HG03159 (cell line): ENCODE measurements around the gene VAC14.

Source experiments
- ATAC-seq: cut with Tn5 transposase; IDR thresholded peaks from one replicate; pipeline ENCODE4 v1.9.1; 2021; ENCODE audit warnings: mild to moderate bottlenecking, moderate library complexity; ENCODE audit not compliant: unreplicated experiment

Gene VAC14

DNA sequence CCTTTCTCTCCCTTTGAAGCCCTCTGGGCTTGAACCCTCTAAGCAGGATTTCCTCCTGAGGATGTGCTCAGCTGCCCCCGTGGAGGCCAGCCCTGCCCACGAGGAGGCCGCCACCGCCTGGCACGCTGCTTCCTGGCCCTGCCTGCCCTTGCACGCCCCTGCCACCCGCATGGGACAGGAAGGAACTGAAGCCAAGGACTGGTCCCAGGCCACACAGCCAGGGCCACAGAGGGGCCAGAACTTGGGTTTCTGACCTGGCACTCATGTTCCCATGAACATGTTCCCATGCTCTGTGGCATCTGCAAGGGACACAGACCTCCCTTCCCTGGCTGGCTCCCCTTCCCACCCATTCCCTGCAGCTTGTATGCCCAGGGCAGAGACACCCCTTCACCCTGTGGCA is 91.0 kb downstream of the VAC14 start:
- no peak for ATAC-seq

DNA sequence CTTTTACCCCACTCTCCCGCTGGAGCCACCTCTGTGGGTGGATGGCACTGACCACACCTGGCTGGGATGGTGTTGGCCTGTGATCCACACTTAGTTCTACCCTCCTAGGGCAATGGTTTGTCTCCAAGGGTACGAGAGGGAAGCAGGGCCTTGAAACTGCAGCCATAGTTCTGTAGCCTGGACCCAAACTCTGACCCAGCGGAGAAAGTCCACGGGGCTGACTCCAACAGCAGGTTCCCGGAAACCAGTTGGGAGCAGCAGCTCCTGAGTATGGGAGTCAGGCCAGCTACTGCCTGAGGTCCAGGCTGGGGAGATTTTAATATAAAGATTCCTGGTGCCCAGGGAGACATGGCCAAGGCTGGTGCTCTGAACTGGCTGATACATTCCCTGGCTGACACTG is 91.5 kb downstream of the VAC14 start:
- no peak for ATAC-seq

DNA sequence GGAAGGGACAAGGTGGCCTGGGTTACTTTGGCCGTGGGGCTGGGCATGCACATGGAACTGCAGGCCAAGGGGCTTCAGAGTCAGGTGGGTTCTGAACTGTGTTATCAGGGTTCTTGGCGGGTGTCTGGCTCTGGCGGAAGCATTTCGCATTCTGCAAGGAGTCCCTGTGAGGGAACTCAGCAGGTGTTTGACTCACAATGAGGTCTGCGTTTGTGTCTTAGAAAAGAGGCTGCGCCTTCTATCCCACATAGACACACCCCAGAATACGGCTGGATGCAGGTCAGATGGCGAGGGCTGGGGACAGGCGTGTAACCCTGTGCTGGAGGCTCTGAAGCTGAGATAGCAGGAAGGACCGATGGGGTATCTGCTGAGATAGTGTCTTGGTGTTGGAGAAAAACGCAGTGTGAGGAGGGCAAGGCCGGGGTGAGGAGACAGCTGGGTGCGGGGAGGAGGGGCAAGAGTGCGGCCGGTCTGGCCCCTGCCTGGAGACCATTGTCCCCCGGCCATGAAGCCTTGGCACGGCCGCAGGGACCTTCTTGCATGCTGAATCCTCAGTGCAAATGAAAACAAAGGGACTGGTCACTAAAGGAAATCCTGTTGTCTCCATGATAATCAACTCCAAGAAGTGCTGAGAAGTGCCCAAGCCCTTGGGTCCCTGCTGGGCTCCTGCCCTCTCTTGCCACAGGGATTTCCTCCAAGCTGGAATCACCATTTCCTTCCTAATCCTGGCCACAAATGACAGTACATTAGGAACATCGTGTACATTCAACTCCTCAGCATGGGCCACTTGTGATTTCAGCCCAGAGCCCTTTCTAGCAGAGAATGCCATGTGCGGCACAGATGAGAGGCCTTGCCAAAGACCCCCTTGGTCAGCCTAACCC is 92.4 kb downstream of the VAC14 start:
- ATAC-seq = no peak

DNA sequence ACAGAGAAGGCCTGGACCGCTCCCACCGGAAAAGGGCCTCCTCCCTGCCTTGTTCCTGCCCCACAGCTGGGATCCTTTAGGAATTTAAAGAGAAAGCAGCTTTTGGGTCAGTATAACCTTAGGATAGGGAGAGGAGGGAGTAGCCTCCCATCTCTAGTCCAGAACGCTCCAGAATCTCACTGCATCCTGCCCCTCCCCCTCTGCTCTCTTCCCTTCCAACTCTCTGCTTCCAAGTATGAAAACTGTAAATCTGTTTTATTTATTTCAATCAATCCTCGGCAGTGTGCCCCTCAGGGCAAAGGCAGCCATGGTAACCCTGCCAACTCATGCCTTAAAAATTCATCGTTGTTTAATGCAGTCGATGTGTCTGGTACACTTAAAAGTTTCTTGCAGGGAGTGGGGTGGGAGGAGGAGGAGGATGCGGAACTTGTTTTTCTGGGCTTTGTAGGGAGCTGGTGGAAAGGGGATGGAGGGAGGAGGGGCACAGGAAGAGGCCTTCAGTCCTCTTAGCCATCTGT is 94.0 kb downstream of the VAC14 start:
- ATAC-seq = no peak

DNA sequence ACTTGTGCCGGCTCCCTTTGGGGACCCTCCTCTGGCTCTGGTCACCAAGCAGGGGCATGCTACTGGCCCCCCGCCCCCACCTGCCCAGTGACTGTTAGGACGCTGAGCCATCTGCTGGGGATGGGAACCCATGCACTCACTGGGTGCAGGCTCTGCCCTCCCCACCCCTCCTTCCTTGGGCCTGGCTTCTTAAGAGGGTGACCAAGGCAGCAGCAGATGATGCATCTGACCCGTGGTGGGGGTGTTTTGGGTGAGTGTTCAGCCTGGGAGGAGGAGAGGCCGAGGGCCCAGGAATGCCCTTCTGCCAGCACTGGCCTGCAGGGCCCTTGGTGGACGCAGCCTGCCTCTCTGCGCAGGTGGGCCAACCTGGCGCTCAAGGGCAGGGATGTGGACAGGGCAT is 95.9 kb downstream of the VAC14 start:
- ATAC-seq = no peak

- ATAC-seq = no peak
Observed at GRCh38 chr16:70704586-70704985, 96.4 kb downstream of the VAC14 start.

DNA sequence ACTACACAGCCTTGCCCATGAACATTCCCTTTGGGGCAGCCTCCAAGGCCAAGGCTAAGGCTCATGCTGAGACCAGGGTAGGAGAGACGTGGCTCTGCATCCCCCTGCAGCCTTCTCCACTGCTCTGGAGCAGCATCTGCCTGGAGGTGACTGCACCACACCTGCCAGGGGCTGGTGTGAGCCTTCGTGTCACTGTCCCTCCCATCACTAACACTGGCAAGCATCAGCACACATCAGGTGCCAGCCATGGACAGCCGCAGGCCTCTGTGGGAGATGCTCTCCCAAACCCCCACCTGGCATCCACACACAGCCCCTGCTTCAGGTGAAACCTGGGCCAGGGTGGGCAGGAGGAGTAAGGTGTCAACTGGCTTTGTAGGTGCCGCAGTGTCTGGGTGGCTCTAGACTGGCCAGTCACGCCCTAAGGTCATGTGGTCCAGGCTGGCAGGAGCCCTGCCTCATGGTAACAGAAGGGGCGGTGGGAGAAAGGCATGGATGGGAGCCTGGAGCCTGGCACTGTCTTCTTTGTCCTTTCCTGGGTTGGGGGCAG is 97.0 kb downstream of the VAC14 start:
- no peak for ATAC-seq

DNA sequence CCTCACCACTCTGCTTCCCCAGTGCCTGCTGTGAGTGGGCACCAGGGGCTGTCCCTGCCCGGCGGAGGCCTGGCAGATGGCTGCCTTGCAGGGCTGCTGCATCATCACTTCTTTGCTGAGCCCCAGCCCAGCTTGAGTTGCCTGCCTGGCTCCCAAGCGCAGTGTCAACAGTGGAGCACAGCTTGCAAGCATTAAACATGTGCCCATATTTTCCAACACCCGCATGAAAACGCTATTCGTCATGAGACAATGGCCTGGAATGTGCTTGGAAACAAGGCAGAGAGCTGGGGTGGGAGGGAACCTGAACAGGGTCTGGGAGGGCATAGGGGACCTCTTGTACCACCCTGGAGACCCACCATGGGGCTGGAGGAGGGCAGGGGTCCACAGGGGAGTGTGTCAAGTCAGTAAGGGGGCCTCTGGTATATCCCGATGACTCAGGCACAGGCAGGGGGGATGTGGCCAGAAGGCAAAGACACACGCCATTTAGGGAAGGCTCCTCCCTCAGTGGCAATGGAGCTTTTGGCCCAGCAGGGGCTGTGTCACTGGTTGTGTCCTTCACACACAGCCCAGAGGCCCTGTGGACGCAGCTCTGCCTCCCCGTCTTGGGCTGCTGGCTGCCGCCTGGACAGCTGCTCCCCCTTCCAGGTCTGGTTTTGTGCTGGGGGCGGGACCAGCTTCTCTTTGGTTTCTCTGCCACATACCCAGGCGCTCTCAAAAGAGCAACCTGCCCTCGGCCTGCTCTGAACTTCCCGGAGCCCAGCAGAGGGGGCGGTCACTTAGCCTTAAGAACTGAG is 97.7 kb downstream of the VAC14 start:
- ATAC-seq = no peak

DNA sequence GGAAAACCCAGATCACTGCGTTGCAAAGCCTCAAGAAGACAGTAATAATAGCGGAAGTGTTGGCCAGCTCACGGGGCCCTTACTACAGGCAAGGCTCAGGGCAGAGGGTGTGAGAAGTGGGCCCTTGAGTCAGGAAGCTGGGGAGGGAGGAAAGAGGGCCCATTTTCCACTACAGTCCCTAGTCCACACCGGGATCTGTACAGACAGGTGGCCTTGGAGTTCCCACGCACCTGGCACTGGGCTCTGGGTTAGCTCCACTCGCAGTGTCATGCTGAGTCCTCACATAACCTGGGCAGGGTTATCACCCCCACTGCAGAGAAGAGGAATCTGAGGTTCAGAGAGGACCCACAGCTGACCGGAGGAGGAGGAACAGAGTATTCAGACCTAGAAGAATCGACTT is 98.3 kb downstream of the VAC14 start:
- ATAC-seq = no peak

GRCh38 chr16:70701998-70702397 is 99.0 kb downstream of the VAC14 start:
- ATAC-seq = no peak

DNA sequence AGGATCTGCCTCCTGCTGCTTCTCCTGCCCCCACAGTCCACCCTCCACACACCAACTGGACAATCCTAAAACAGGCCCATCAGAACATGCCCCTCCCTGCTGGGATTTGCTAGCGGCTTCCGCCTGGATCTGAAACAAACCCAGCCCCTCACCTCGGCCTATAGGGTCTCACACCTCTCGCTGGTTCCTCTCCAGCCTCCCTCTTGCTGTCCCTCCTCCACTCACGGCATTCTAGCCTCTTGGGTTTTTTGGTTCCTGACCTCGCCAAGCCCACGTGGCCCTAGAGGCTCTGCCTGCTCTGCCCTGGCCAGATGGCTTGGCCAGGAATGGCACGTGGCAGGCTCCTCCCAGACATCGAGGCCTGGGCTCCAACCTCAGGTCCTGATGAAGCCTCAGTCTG is 99.4 kb downstream of the VAC14 start:
- no peak for ATAC-seq

- no peak for ATAC-seq
Observed at GRCh38 chr16:70701036-70701435, 99.9 kb downstream of the VAC14 start.

- ATAC-seq = no peak
Observed at GRCh38 chr16:70700101-70701020, 100.6 kb downstream of the VAC14 start.

GRCh38 chr16:70699696-70700095 is 101.3 kb downstream of the VAC14 start:
- ATAC-seq = no peak

DNA sequence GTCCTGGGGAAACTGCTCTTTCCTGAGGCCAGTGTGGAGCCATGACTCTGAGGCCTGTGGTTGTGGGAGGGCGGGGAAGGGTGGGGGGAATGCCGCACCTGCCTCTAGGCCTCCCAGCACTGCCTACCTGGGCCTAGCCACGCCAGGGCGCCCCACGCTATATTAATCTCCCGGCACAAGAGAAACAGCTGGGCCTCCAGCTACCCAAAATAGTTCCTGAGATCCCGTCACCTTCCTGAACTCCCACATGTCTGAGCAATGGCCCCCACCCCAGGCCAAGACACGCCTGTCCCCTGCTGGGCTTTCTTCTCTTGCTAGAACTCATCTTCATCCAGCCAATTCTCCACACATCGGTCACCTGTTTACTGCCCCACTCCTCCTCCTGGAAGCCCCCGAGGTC is 102.1 kb downstream of the VAC14 start:
- no peak for ATAC-seq

DNA sequence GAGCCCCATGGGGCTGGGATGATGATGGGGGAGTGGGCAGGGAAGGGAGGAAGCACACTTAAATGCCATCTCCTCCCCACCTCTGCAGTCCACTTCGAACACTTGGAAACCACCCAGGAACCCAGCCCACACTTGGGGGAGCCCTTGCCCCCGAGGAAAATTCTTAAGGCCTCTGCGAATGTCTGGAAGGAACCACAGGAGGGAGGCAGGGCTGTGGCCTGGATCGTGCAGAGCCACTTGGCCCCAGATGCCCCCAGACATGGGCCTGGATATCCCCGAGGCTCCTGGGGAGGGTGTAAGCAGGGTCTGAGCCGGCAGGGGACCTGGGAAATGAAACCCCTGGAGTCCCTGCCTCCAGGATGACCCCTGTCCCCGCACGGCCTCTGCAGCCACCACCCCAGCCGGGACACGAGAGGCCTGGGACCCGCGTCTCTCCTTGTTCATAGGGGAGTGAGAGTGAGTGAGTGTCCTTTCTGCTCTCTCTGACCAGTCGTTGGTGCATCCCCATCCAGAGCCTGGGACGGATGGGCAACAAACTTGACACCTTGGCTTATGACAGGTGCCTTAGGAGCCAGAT is 103.3 kb downstream of the VAC14 start:
- ATAC-seq = no peak

DNA sequence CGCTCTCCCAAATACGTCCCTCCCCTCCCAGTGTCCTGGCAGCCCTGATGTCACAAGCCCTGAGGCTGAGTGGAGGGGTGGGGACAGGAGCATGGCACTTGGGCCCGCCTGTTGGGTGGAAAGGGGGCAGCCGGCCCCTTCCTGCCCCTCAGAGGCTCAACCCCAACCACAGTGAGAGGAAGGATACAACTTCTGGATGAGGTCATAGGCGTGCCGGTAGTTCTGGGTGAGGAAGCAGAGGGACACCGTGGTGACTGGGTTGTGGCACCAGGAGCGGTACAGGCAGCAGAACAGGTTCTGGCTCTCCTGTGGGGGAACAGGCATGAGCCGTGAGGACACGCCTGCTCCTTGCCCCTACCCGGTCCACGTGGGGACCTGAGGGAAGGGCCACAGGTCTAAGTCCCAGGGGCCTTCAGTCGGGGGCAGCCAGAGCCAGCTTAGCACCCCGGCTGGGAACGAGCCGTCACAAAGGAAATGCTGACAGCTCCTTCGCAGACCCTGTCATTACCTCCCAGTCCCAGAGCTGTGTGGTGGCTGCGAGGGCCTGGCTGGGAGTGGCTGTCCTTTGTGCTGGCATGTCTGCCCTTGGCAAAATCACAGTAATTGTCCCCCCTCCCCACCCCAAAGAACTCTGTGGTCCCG is 103.9 kb downstream of the VAC14 start:
- ATAC-seq = no peak

DNA sequence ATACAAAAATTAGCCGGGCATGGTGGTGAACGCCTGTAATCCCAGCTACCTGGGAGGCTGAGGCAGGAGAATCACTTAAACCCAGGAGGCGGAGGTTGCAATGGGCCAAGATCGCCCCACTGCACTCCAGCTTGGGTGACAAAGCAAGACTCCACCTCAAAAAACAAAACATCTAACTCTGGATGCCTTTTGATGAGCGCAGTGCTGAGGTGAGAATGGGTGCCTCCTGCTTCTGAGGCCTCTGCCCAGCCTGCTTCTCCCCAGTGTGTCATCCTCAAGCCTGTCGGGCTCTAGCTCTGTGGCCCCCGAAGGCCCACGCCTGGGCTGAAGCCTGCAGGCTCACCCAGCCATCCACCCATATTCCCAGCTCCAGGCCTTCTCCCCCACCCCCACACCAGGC is 104.6 kb downstream of the VAC14 start:
- ATAC-seq = no peak

GRCh38 chr16:70695331-70696070 is 105.5 kb downstream of the VAC14 start:
- ATAC-seq = no peak
